DOHH2 (cell line): ENCODE measurements around the gene LGALS12.

ENCODE experiments used
- H3F3A ChIP-seq: fragments of 200-600 bp; sonication (generic), shearing (Covaris generic); 2 replicates; pipeline ENCODE4 v1.6.0; 2016; ENCODE audit warnings: antibody characterized with exemption, mild to moderate bottlenecking; ENCODE audit not compliant: control insufficient read depth, insufficient read depth
- H3K27ac ChIP-seq: fragments of 200-600 bp; sonication (generic); 2 replicates; pipeline ENCODE4 v1.5.1; 2014; ENCODE audit warnings: low read depth, mild to moderate bottlenecking, low read length, moderate library complexity
- H3K27me3 ChIP-seq: fragments of 200-600 bp; sonication (generic); 2 replicates; pipeline ENCODE4 v1.6.1; 2014; ENCODE audit warnings: mild to moderate bottlenecking, low read length, mixed read lengths; ENCODE audit not compliant: control insufficient read depth
- H3K36me3 ChIP-seq: fragments of 200-600 bp; sonication (generic); 2 replicates; pipeline ENCODE4 v1.6.1; 2014; ENCODE audit warnings: mild to moderate bottlenecking, low read length, moderate library complexity, mixed read lengths; ENCODE audit not compliant: control insufficient read depth
- H3K4me1 ChIP-seq: fragments of 200-600 bp; sonication (generic); 2 replicates; pipeline ENCODE4 v1.6.1; 2014; ENCODE audit warnings: mild to moderate bottlenecking, low read length, mixed read lengths; ENCODE audit not compliant: control insufficient read depth
- H3K4me2 ChIP-seq: fragments of 200-600 bp; sonication (generic); 2 replicates; pipeline ENCODE4 v1.6.0; 2014; ENCODE audit warnings: mild to moderate bottlenecking, low read length, moderate library complexity
- H3K4me3 ChIP-seq: fragments of 200-600 bp; sonication (generic); 2 replicates; pipeline ENCODE4 v1.5.1; 2014; ENCODE audit warnings: mild to moderate bottlenecking, low read length, mixed read lengths
- H3K79me2 ChIP-seq: fragments of 200-600 bp; sonication (generic); 2 replicates; pipeline ENCODE4 v1.6.1; 2014; ENCODE audit warnings: mild to moderate bottlenecking, low read length, mixed read lengths; ENCODE audit not compliant: control insufficient read depth
- H3K9me2 ChIP-seq: fragments of 200-600 bp; sonication (generic); replicated peaks from 2 replicates; pipeline ENCODE4 v1.6.1; 2014; ENCODE audit warnings: mild to moderate bottlenecking, low read length, mixed read lengths; ENCODE audit not compliant: control insufficient read depth
- H3K9me3 ChIP-seq: fragments of 200-600 bp; sonication (generic); 2 replicates; pipeline ENCODE4 v1.6.1; 2014; ENCODE audit warnings: antibody characterized with exemption, low read length, mixed read lengths; ENCODE audit not compliant: control insufficient read depth, insufficient read depth
- H4K20me1 ChIP-seq: fragments of 200-600 bp; sonication (generic); 2 replicates; pipeline ENCODE4 v1.6.0; 2014; ENCODE audit warnings: low read depth, mild to moderate bottlenecking, antibody characterized with exemption, low read length, moderate library complexity; ENCODE audit not compliant: control insufficient read depth, insufficient read depth
- EZH2phosphoT487 ChIP-seq: fragments of 200-600 bp; sonication (generic); IDR thresholded peaks from 2 replicates; pipeline ENCODE4 v1.6.1; 2017; ENCODE audit warnings: borderline replicate concordance, mild to moderate bottlenecking, antibody characterized with exemption, low read length, moderate library complexity, mixed read lengths
- TF ChIP-seq, protein P1 (sequence below): fragments of 200-600 bp; sonication (generic); IDR thresholded peaks from one replicate; pipeline ENCODE4 v1.5.1; 2014; ENCODE audit warnings: antibody characterized with exemption, mild to moderate bottlenecking, low read depth, low read length; ENCODE audit not compliant: poor library complexity, severe bottlenecking

Gene LGALS12

DNA sequence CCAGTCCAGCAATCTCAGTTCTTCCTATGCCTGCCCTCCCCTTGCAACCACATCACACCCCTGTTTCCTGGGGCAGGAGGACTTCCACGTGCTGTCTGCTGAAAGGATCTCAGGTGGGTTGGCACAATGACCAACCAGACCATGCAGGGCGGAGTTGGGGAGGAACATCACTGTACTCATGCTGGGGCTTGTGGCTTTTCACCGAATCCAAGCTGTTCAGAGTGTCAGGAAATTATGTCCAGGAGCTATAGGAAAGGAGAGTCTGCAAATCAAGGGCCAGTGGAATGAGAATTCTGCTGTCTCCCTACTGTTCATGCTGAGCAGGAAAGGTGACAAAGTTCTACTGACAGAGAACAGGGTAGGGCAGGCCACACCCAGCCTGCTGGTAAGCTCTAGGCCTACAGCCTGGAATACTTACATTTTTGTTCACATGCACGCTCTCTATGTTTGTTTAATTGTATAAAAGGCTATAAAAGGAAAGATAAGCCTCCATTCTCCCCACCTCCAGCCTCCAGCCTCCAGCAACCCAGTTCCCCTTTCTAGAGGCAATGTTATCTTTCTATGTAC is 59.0 kb downstream of the LGALS12 start:
- Histone ChIP-seq H3K4me2 (no peak overlapping the region), H3K9me2 (no peaks in the 10 kb centered on the region), H3K9me3 (no peaks in the 10 kb centered on the region), H3K79me2 (no peaks in the 10 kb centered on the region), H3K36me3 (no peaks in the 10 kb centered on the region), H3K4me1 (peaks cover 34% of the 10 kb centered on the region), H3K4me3 (no peak overlapping the region), H3K27me3 (no peaks in the 10 kb centered on the region), H4K20me1 (no peaks in the 10 kb centered on the region), H3K27ac (no peak overlapping the region), H3F3A (peaks cover 10% of the 10 kb centered on the region)
- TF ChIP-seq, protein P1, sequence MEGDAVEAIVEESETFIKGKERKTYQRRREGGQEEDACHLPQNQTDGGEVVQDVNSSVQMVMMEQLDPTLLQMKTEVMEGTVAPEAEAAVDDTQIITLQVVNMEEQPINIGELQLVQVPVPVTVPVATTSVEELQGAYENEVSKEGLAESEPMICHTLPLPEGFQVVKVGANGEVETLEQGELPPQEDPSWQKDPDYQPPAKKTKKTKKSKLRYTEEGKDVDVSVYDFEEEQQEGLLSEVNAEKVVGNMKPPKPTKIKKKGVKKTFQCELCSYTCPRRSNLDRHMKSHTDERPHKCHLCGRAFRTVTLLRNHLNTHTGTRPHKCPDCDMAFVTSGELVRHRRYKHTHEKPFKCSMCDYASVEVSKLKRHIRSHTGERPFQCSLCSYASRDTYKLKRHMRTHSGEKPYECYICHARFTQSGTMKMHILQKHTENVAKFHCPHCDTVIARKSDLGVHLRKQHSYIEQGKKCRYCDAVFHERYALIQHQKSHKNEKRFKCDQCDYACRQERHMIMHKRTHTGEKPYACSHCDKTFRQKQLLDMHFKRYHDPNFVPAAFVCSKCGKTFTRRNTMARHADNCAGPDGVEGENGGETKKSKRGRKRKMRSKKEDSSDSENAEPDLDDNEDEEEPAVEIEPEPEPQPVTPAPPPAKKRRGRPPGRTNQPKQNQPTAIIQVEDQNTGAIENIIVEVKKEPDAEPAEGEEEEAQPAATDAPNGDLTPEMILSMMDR: no peak
- no peak for TF ChIP-seq EZH2phosphoT487
